Measurements from ENCODE around the gene HLF. TPM values are rescaled to one million over a fixed set of nuclear protein-coding genes. Genes with fewer than 3 reads are reported as not detected.

The HLF gene
- total RNA-seq, 1 experiment from 2014 or later: 0.13 TPM

DNA sequence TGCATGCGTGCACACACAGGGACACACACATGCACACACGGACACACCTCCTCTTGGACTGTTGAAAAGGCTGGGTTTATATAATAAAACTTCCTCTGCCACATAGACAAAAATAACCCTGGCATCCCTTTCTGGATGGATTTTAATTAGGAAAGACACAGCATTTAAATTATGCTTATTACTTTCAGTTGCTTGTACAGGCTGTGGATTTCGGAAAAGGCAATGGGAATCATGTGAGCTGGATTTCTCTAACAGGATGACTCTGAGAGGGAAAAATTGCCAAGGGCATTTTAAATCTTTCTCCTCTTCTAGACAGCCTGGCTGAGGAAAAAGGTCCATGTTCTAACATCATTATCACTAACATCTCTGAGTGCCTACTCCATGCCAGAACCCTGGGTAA lies 75.9 kb downstream of the HLF start:
- ATAC-seq (no peak), DNase-seq (ENCODE audit: low read depth, low spot score) (no peak)
- ChIA-PET POLR2A (no interaction called here), CTCF (no interaction called here)
- BruUV-seq (replicated peaks): no TSS peak
- Histone ChIP-seq H3K4me1 (ENCODE audit: control insufficient read depth, insufficient read depth, low read length) (no peaks in the 10 kb centered on the region), H3K27me3 (ENCODE audit: control insufficient read depth, insufficient read depth, low read length) (peaks cover 6% of the 10 kb centered on the region; the same call in 1 of the 2 replicates), H3K27ac (ENCODE audit: low read length) (no peak overlapping the region), H3K36me3 (ENCODE audit: control insufficient read depth, insufficient read depth, low read length) (no peaks in the 10 kb centered on the region), H3K4me3 (ENCODE audit: low read depth in 2 of 2, low read length in 2 of 2) (no peak overlapping the region), H3K9me3 (ENCODE audit: control insufficient read depth, insufficient read depth, low read depth, low read length) (no peaks in the 10 kb centered on the region)
- intact Hi-C loops (cut with micrococcal nuclease; ENCODE audit: unreplicated experiment) (no loop called here), in situ Hi-C loops (cut with HindIII; ENCODE audit: low pct_unique_long_range_greater_than_20kb, low sequenced_read_pairs) (no loop called here)
- TF ChIP-seq, protein P1, sequence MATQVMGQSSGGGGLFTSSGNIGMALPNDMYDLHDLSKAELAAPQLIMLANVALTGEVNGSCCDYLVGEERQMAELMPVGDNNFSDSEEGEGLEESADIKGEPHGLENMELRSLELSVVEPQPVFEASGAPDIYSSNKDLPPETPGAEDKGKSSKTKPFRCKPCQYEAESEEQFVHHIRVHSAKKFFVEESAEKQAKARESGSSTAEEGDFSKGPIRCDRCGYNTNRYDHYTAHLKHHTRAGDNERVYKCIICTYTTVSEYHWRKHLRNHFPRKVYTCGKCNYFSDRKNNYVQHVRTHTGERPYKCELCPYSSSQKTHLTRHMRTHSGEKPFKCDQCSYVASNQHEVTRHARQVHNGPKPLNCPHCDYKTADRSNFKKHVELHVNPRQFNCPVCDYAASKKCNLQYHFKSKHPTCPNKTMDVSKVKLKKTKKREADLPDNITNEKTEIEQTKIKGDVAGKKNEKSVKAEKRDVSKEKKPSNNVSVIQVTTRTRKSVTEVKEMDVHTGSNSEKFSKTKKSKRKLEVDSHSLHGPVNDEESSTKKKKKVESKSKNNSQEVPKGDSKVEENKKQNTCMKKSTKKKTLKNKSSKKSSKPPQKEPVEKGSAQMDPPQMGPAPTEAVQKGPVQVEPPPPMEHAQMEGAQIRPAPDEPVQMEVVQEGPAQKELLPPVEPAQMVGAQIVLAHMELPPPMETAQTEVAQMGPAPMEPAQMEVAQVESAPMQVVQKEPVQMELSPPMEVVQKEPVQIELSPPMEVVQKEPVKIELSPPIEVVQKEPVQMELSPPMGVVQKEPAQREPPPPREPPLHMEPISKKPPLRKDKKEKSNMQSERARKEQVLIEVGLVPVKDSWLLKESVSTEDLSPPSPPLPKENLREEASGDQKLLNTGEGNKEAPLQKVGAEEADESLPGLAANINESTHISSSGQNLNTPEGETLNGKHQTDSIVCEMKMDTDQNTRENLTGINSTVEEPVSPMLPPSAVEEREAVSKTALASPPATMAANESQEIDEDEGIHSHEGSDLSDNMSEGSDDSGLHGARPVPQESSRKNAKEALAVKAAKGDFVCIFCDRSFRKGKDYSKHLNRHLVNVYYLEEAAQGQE (IDR thresholded peaks at IDR 0.05; ENCODE audit: insufficient read depth in 1 of 2, low read depth in 2 of 2, low read length in 1 of 2): no peak
- no peak for TF ChIP-seq POLR2AphosphoS5 (IDR thresholded peaks at IDR 0.05; ENCODE audit: low read depth, low read length)
- TF ChIP-seq SIN3A (IDR thresholded peaks at IDR 0.05; ENCODE audit: borderline replicate concordance, insufficient read depth, low read depth, low read length): no peak
- no peak for TF ChIP-seq TCF7L2 (IDR thresholded peaks at IDR 0.05; ENCODE audit: low read depth, low read length)
- TF ChIP-seq, protein P2, sequence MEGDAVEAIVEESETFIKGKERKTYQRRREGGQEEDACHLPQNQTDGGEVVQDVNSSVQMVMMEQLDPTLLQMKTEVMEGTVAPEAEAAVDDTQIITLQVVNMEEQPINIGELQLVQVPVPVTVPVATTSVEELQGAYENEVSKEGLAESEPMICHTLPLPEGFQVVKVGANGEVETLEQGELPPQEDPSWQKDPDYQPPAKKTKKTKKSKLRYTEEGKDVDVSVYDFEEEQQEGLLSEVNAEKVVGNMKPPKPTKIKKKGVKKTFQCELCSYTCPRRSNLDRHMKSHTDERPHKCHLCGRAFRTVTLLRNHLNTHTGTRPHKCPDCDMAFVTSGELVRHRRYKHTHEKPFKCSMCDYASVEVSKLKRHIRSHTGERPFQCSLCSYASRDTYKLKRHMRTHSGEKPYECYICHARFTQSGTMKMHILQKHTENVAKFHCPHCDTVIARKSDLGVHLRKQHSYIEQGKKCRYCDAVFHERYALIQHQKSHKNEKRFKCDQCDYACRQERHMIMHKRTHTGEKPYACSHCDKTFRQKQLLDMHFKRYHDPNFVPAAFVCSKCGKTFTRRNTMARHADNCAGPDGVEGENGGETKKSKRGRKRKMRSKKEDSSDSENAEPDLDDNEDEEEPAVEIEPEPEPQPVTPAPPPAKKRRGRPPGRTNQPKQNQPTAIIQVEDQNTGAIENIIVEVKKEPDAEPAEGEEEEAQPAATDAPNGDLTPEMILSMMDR (IDR thresholded peaks at IDR 0.05): no peak

- peaks cover 6% of the 10 kb centered on the region; the same call in 1 of the 2 replicates for H3K27me3 ChIP-seq (ENCODE audit: control insufficient read depth, insufficient read depth, low read length)
- H3K36me3 ChIP-seq (ENCODE audit: control insufficient read depth, insufficient read depth, low read length): no peaks in the 10 kb centered on the region
- TF ChIP-seq, protein P2 (IDR thresholded peaks at IDR 0.05): no peak
- TF ChIP-seq SIN3A (IDR thresholded peaks at IDR 0.05; ENCODE audit: borderline replicate concordance, insufficient read depth, low read depth, low read length): no peak
- no peak for TF ChIP-seq POLR2AphosphoS5 (IDR thresholded peaks at IDR 0.05; ENCODE audit: low read depth, low read length)
- no peak for TF ChIP-seq TCF7L2 (IDR thresholded peaks at IDR 0.05; ENCODE audit: low read depth, low read length)
- TF ChIP-seq, protein P1 (IDR thresholded peaks at IDR 0.05; ENCODE audit: insufficient read depth in 1 of 2, low read depth in 2 of 2, low read length in 1 of 2): no peak
- BruUV-seq (replicated peaks): no TSS peak
- DNase-seq (ENCODE audit: low read depth, low spot score) (no peak), ATAC-seq (no peak)
- intact Hi-C loops (cut with micrococcal nuclease; ENCODE audit: unreplicated experiment): no loop called here
- H3K27ac ChIP-seq (ENCODE audit: low read length): no peak overlapping the region
- H3K4me1 ChIP-seq (ENCODE audit: control insufficient read depth, insufficient read depth, low read length): no peaks in the 10 kb centered on the region
- in situ Hi-C loops (cut with HindIII; ENCODE audit: low pct_unique_long_range_greater_than_20kb, low sequenced_read_pairs): no loop called here
- no peaks in the 10 kb centered on the region for H3K9me3 ChIP-seq (ENCODE audit: control insufficient read depth, insufficient read depth, low read depth, low read length)
- no peak overlapping the region for H3K4me3 ChIP-seq (ENCODE audit: low read depth in 2 of 2, low read length in 2 of 2)
- ChIA-PET POLR2A (no interaction called here), CTCF (no interaction called here)
Observed at GRCh38 chr17:55341432-55341831, 76.7 kb downstream of the HLF start.

Data from Panc1 (cell line).